CD4-positive, alpha-beta T cell treated with Interferon alpha-2 for 1 hour (primary cell): Measurements from ENCODE around the gene DEDD.

Experiments used
- DNase-seq, 2 donors: peaks; one replicate each; pipeline ENCODE4 v3.0.0-alpha.2; 2020 to 2022

DEDD gene

DNA sequence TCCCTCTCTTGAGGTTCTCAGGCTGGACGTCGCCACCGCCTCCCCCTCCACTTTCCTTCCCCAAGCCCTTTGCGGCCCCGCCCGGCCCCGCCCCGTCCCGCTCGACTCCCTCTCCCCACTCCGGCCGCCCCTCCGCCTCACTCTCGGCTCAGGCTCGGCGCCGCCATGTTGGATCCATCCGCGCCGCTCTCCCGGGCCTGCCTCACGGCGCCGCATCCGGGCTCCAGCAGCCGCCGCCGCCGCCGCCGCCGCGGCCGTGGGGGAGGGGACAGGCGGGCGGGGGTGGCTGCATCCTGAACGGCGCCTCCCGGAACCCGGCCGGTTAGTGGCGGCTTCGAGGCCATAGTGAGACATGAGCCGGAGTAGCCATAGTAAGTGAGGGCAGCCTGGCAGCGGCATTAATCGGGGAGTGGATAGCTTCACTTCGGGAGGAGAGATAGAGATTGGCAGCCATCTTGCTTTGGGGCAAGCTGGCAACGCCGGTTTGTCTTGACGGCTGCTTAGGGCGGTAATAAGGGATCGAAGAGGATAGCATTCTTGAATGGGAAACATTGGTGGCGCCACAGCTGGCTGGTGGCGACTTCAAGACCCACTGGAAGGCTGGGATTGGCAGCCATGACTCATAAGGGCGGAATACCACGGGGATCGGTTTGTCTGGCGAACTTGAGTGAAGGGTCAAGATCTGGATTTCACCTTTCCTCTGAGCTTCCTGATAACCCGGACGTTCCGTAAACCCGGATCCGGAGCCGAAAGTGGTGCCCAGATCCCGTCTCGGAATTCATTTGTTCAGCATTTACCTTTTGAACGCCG is at the start of gene DEDD:
Gene DEDD, minus strand, starts transcription at position 258 of the 810 bp plus-strand sequence. CDS start 8,205 bp downstream, outside the sequence.
- DNase-seq: peak; percentile 95 to 97

- peak; percentile 62 to 78 for DNase-seq
Observed at GRCh38 chr1:161182214-161182613, 49.7 kb upstream of the DEDD start.

DNA sequence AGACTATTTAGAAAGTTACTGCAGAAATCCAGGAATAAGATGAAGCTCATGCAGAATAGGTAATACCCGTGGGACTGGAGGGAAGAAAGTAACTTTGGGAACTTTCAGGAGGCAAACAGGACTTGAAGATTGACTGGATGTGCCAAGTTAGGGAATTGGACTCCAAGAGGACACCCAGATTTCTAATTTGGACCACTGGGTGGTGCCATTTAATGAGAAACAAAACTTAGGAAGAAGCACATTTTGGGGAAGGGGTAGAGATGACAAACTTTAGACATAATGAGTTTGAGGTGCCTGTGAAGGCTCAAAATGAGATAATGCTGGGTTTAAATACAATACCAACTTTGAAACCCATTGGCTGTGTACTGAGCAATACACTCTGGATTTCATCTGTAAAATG is 48.2 kb upstream of the DEDD start:
- DNase-seq: peak in 1 of 2 donors; percentile 39

DNA sequence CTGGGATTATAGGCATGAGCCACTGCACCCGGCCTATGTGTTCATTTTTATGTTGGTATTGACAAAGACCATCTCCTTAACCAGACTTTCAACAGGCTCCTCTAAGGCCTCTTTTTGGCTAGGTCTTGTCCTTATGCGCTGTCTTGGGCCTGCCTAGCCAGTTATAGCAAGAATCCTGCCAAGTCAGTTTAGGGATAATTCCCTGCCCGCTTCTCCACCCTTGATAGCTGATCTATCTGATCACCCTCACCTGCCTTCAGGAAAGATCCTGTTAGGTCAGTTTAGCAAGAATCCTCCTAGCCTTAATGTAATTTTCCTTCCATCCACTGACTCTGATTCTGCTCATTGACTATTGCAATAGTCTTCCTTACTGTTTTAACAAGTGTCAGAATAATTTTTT is 47.2 kb upstream of the DEDD start:
- no peak for DNase-seq

DNA sequence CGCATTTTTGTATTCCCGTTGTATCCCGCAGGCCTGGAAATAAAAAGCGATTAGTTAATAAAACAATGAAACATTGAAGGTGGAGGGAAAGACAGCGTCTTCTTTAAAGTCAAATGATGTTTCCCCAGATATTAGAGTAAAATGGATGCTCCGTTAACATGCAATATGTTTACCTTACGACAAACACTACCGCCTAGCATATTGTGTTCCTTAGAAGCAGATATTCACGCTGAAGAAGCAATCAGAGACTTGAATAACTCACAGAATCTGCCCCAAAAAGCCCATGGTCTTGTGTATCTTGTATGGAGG is 45.4 kb upstream of the DEDD start:
- no peak for DNase-seq

DNA sequence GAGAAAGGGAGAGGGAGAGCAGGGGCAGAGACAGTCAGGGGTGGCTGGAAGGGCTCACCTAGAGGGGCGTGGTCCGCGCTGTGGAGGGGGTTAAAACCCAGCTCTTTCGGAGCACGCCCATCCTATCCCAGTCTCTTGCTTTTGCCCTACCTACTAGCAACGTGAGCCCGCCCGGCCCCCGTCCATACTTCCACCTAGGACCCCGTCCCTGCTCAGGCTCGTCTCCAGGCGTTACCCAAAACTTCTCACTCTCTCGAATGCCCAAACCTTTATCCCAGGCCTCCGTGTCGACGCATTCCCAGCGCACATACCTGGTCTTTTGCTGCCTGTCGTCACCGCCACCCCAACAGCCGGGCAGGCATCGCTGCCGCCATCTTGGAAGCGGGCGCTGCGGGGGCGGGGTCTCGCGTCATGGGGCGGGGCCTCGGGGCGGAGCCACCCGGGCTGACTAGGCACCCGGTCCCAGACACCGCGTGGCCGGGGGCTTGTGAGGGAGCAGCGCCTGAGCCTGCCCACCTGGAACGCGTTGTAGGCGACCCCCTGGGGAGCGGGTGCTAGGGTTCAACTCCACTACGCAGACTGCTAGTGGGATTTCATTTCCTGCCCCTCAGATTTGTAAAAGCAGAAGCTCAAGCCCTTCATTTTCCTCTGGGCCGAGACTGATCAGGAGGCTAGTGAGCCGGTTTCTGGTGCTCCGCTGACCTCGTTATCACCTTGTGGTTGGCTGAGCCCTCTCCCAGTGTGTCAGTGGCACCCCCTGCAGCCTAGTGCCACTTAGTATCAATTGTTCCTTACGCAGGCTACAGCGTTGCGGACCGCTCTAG is 44.9 kb upstream of the DEDD start, which contains the start of gene B4GALT3:
Gene B4GALT3, minus strand, starts transcription at position 396 of the 824 bp plus-strand sequence. CDS start 1,447 bp downstream, outside the sequence.
- DNase-seq: peak; percentile 87 to 94

GRCh38 chr1:161176468-161177111 is 44.1 kb upstream of the DEDD start:
- DNase-seq: no peak

GRCh38 chr1:161175771-161176453 is 43.4 kb upstream of the DEDD start:
- no peak for DNase-seq

DNA sequence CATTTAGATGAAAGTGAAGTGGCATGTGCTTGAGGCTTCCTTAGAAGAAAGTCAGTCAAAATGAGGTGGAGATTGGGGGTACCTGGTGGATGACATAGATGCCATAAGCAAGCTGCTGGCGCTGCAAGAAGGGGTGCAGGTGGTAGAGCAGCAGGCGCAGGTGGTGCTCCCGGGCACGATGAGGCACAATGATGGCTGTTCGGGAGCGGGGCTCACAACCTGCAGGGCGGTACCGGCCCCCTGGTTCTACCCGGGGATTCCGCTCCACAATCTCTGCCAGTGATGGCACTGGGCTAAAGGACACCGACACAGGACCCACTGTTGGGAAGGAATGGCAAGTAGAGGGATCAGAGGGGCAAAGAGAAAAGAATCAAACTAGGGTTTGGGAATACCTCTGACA is 42.4 kb upstream of the DEDD start:
- no peak for DNase-seq

- no peak for DNase-seq
Observed at GRCh38 chr1:161173711-161174110, 41.2 kb upstream of the DEDD start.

- no peak for DNase-seq
Observed at GRCh38 chr1:161172776-161173376, 40.4 kb upstream of the DEDD start.

DNA sequence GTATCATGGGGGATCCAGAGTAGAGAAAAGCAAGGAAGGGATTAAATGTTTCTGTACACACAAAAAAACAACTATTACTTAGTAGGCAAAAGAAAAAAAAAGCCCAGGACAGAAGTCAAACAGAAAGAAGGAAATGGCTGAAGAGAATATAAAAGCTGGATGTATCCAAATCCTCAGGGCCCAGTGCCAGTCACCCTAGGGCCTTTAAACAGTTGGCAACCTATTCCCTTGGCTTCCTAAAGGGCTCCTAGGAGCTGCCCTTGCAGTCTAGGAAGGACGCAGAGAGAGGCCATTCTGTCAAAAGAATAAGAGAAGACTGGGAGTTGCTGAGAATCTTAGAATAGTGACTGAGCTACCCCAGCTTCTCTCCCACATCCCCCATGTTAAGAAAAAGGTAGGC is 39.9 kb upstream of the DEDD start:
- DNase-seq: no peak

DNA sequence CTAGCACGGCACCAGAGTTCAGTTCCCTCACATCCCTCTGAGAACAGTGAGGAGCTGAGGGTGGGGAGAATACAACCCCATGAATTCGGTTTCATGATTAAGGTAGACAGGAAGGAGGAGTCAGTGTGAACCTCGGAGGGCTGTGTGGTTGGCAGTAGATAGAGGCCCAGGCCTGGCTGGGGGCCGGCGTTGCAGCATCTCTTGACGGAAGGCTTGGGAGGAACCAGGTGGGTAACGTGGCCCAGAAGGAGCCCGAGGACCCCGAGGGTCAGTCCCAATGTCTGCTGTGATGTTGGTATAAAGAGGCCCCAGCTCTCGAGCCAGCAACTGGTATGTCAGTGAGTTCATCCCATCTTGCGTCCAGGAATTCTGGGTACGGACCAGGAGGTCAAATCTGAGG is 39.2 kb upstream of the DEDD start:
- DNase-seq: no peak

GRCh38 chr1:161171191-161171590 is 38.7 kb upstream of the DEDD start:
- DNase-seq: no peak

- no peak for DNase-seq
Observed at GRCh38 chr1:161168906-161169305, 36.4 kb upstream of the DEDD start.

DNA sequence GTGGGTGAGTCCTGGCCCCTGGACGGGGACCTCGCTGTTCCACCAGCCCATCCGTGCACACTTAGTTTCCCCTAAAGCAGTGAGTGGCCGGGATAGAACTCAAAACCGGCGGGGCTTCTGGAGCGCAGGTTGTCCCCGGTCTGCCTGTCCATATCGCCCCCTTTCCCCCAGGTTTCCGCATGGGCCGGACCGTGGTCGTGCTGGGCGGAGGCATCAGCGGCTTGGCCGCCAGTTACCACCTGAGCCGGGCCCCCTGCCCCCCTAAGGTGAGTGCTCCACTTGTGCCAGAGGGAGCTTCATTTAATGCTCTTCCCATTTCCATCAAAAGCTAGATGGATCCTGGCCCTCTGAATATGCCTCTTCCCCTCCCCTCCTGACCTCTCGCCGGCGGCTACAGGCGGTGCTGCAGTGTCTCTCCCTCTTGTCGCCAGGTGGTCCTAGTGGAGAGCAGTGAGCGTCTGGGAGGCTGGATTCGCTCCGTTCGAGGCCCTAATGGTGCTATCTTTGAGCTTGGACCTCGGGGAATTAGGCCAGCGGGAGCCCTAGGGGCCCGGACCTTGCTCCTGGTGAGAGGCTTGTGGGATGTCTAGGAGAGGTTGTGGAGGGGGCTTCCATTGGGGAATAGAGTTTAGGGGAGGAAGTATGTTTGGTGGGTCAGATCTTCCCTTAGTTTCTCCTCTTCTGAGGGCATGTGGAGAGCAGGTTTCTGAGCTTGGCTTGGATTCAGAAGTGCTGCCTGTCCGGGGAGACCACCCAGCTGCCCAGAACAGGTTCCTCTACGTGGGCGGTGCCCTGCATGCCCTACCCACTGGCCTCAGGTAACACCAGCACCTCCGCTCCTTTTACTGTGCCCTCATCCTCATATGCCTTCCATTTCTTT is 34.4 kb upstream of the DEDD start:
- DNase-seq: no peak

DNA sequence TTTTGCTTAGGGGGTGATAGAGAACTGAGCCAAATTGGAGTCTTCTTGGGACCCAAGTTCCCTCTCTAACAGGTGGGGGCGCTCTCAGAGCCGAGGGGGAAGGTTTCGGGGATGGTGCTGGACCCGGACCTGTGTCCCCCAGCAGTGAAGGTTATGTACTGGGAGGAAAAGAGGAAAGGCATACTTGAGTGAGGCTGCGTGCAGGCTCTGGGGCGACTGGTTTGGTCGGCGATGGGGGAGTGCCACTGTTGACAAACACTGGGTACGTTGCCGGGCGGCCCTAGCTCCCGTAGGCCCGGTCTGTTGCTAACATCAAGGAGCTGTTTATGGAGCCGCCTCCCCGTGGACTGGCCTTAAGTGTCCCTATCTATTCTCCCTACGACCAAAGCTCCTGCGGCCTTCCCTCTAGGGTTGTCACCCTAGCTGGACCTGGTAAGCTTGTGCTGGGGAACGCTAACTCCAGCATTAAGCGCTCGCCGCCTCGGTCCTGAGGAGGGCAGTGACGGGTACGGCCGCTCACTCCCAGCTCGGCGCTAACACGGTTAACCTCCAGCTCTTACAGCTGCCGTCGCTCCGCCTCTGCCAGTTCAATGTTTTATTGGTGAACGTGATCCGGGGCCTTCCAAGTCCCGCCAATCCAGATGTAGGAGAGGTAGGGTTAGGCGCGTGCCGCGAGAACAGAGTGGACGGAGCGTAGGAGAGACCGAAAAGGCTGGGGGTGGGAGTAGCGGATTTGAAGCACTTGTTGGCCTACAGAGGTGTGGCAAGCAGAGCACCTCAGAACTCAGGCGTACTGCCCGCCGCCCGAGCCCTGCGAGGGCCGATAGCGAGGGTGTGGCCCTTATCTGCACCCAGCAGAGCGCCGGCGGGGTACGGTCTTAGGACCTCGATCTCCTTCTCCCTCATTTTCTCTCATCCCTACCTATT is 33.5 kb upstream of the DEDD start, which contains the start of gene PPOX:
Gene PPOX, plus strand, starts transcription at position 685 of the 927 bp plus-strand sequence. CDS start 422 bp downstream, outside the sequence.
- DNase-seq: peak; percentile 93 to 96

GRCh38 chr1:161164901-161165610 is 32.6 kb upstream of the DEDD start:
- DNase-seq: no peak

GRCh38 chr1:161163793-161164192 is 31.3 kb upstream of the DEDD start:
- no peak for DNase-seq
